Endothelial cell (in vitro differentiated cells): ENCODE measurements around the gene MFAP1. TPM values are rescaled to one million over a fixed set of nuclear protein-coding genes. Genes with fewer than 3 reads are reported as not detected.

Source experiments
- DNase-seq: peaks from one replicate; pipeline ENCODE4 v3.0.0; 2021; ENCODE audit warnings: low spot score
- H3K27ac Mint-ChIP-seq: one replicate; pipeline ENCODE4 v1.8.0; 2021; ENCODE audit warnings: mixed read lengths, inconsistent platforms; ENCODE audit not compliant: unreplicated experiment
- H3K27me3 Mint-ChIP-seq: one replicate; pipeline ENCODE4 v1.8.0; 2021; ENCODE audit warnings: mild to moderate bottlenecking, moderate library complexity, mixed read lengths, inconsistent platforms; ENCODE audit not compliant: unreplicated experiment
- H3K36me3 Mint-ChIP-seq: one replicate; pipeline ENCODE4 v1.8.0; 2021; ENCODE audit warnings: mild to moderate bottlenecking, low read depth, mixed read lengths, inconsistent platforms; ENCODE audit not compliant: unreplicated experiment
- H3K4me1 Mint-ChIP-seq: one replicate; pipeline ENCODE4 v1.8.0; 2021; ENCODE audit warnings: mild to moderate bottlenecking, mixed read lengths, inconsistent platforms; ENCODE audit not compliant: unreplicated experiment
- H3K4me3 Mint-ChIP-seq: one replicate; pipeline ENCODE4 v1.8.0; 2021; ENCODE audit warnings: mild to moderate bottlenecking, mixed read lengths, inconsistent platforms; ENCODE audit not compliant: unreplicated experiment
- H3K9me3 Mint-ChIP-seq: one replicate; pipeline ENCODE4 v1.8.0; 2021; ENCODE audit warnings: mixed read lengths, inconsistent platforms; ENCODE audit not compliant: unreplicated experiment
- total RNA-seq: library from RNA; stranded (reverse); fragmentation: NEBNext Ultra II Directional; extraction: Animal tissue kit (Norgen Biotek cat#: 25700); gene quantifications from one replicate; pipeline ENCODE4 v1.2.1, GENCODE V29; 2021; ENCODE audit not compliant: unreplicated experiment
- TF ChIP-seq, protein P1 (sequence below): fragments of 200-600 bp; sonication (generic); IDR thresholded peaks from one replicate; pipeline ENCODE4 v1.5.0; 2021; ENCODE audit warnings: antibody characterized with exemption; ENCODE audit not compliant: unreplicated experiment

MFAP1 gene
- total RNA-seq, 1 donor from 2014 or later: 28.6 TPM

DNA sequence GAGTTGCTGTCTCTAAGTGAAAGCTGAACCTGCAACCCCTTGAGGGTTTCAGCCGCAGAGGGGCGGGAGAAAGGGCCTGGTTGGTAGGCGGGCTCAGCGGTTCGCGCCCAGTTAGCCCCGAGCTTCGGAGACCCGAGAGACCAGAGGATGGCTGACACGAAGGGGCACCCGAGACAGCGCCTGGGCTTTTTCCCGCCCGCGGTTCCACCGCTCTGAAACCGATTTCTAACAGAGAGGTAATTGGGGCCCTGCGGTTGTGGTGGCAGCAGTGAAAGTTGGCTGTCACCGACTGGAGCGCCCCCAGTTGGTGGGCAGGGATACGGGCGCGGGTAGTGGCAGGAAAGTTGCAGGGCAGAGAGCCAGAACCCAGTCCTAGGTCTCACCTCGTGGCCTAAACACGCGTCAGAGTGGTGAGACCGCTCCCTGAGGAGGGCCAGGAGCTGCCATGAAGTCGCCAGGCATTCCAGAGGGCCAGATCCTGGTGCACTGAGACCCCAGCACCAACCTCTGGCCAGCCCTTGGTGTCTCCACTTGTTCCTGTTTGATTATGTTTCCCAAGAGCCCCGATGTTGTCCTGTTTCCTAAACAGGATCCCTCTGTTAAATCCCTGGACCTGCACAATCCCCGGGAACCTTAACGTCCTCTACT is 47.1 kb downstream of the MFAP1 start:
- H3K4me1 Mint-ChIP-seq: peaks cover 7% of the 10 kb centered on the region
- H3K27ac Mint-ChIP-seq: no peak overlapping the region
- DNase-seq: peak; percentile 71
- H3K9me3 Mint-ChIP-seq: no peaks in the 10 kb centered on the region
- TF ChIP-seq, protein P1, sequence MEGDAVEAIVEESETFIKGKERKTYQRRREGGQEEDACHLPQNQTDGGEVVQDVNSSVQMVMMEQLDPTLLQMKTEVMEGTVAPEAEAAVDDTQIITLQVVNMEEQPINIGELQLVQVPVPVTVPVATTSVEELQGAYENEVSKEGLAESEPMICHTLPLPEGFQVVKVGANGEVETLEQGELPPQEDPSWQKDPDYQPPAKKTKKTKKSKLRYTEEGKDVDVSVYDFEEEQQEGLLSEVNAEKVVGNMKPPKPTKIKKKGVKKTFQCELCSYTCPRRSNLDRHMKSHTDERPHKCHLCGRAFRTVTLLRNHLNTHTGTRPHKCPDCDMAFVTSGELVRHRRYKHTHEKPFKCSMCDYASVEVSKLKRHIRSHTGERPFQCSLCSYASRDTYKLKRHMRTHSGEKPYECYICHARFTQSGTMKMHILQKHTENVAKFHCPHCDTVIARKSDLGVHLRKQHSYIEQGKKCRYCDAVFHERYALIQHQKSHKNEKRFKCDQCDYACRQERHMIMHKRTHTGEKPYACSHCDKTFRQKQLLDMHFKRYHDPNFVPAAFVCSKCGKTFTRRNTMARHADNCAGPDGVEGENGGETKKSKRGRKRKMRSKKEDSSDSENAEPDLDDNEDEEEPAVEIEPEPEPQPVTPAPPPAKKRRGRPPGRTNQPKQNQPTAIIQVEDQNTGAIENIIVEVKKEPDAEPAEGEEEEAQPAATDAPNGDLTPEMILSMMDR: peak; percentile 65
- peak overlapping the region; percentile 78 for H3K4me3 Mint-ChIP-seq
- peaks cover 12% of the 10 kb centered on the region for H3K36me3 Mint-ChIP-seq
- peaks cover 9% of the 10 kb centered on the region for H3K27me3 Mint-ChIP-seq

DNA sequence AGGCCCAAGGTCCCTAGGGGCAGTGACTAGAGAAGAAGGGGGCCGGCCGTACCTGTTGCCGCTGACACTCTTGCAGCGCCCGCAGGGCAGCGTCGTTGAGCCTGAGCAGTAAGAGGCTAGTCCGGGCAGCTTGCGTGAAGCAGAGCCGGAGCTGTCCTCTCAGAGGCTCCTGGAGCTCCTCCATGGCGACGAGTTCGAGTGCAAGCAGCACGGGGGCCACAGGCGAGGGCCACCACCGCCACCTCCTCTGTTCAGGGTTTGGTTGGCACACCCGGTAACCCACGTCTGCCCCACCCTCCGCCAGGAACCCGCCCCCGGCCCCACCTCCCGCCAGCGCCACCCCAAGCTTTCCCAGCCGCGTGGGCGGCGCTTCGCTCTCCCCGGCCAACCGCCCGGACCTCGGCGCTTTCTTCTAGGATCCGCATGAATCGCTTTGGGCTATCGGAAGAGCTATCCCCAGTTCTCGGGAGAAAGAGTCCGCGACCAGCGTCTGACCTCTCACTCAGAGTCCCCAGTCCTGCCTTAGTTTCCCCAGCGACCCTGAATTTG is 47.7 kb downstream of the MFAP1 start, which contains the start of gene ELL3:
Gene ELL3, minus strand, starts transcription at position 249 of the 549 bp plus-strand sequence. Its CDS starts 65 bp downstream, at position 184.
- H3K4me1 Mint-ChIP-seq: peaks cover 4% of the 10 kb centered on the region
- H3K27me3 Mint-ChIP-seq: peaks cover 9% of the 10 kb centered on the region
- DNase-seq: peak; percentile 26
- H3K36me3 Mint-ChIP-seq: peaks cover 18% of the 10 kb centered on the region
- H3K4me3 Mint-ChIP-seq: peak within 1 kb of the TSS; percentile 78
- no peak within 1 kb of the TSS for H3K27ac Mint-ChIP-seq
- no peaks in the 10 kb centered on the region for H3K9me3 Mint-ChIP-seq
- TF ChIP-seq, protein P1: no peak

DNA sequence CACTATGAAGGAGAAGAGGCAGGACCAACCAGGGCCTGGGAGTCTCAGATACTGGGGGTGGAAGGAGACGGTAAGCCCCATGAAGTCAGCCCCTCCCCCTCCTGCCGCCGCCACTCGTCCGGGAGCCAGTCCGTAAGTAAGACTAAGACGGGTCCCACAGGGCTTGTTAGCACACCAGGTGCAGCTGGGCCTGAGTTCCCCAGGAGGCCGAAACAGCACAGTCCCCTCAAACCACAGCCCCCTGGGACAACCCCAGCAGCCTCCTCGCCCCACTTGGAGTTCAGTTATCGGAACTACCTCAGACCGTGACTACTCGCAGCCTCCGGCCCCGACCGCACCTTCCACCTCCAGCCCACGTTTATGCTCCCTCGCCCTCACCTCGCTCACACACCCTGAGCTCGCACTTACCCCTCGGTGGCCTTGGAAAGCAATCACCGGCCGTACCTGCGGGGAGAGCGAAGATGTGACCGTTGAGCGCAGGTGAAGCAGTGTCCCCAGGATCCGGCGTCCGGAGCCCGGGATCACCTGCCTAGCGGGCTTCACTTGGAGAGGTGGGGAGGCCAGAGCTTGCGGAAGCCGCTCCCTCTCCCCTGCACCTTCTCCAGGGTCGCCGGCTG is 48.3 kb downstream of the MFAP1 start:
- H3K27me3 Mint-ChIP-seq: peaks cover 9% of the 10 kb centered on the region
- H3K4me3 Mint-ChIP-seq: peak overlapping the region; percentile 62
- peak; percentile 28 for DNase-seq
- peaks cover 20% of the 10 kb centered on the region for H3K36me3 Mint-ChIP-seq
- no peak overlapping the region for H3K27ac Mint-ChIP-seq
- TF ChIP-seq, protein P1: no peak
- peaks cover 4% of the 10 kb centered on the region for H3K4me1 Mint-ChIP-seq
- no peaks in the 10 kb centered on the region for H3K9me3 Mint-ChIP-seq

DNA sequence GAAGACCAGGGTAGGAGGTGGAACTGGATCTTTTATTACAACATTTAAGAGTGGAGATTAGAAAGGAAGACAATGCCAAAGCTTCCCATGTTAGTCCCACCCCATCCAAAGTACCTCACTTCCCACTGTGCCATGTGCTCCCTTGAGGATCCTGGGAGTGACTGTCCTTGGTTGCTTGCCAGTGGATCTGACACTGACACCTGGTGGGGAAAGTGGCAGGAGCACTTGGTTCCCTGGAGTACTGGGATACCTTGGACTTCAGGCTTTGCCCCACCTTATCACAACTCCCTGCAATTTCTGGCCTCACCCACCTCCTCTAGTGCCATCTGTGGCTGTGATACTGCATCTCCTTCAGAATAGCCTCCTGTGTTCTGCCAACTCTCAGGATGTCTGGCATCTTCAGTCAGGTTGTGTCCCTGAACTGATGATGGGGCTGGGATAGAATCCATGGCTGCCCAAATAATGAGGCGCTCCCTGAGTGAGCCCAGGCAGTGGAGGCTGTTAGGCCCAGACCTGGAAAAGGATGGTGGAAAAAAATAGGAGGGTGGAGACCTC is 49.0 kb downstream of the MFAP1 start:
- H3K27ac Mint-ChIP-seq: no peak overlapping the region
- H3K27me3 Mint-ChIP-seq: peaks cover 7% of the 10 kb centered on the region
- peak overlapping the region; percentile 40 for H3K4me3 Mint-ChIP-seq
- peaks cover 4% of the 10 kb centered on the region for H3K4me1 Mint-ChIP-seq
- DNase-seq: peak; percentile 43
- no peaks in the 10 kb centered on the region for H3K9me3 Mint-ChIP-seq
- TF ChIP-seq, protein P1: peak; percentile 14
- H3K36me3 Mint-ChIP-seq: peaks cover 26% of the 10 kb centered on the region

DNA sequence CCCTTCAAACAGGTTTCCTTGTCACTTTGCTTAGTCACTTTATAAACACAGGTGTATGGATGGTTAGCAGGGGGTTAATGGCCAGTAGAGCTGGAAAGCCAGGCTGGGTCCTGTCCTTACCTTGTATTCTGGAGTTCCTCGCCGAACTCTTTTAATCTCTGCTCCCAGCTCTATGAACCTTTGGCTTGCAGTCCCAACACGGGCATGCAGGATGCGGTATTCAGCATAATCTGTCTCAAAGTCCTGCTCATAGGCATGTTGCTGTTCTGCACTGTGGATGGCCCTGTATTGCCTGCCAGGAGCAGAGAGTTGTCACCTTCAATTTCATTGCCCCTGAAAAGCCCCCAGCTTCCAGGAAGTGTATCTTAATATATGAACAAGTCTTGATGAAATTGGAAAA is 50.4 kb downstream of the MFAP1 start:
- H3K27me3 Mint-ChIP-seq: peaks cover 5% of the 10 kb centered on the region
- peaks cover 4% of the 10 kb centered on the region for H3K4me1 Mint-ChIP-seq
- no peaks in the 10 kb centered on the region for H3K9me3 Mint-ChIP-seq
- H3K27ac Mint-ChIP-seq: no peak overlapping the region
- no peak overlapping the region for H3K4me3 Mint-ChIP-seq
- TF ChIP-seq, protein P1: no peak
- peaks cover 38% of the 10 kb centered on the region for H3K36me3 Mint-ChIP-seq
- DNase-seq: no peak
